GM21360 (cell line): Measurements from ENCODE around the gene CENPX.

Experiments used
- ATAC-seq: cut with Tn5 transposase; IDR thresholded peaks from one replicate; pipeline ENCODE4 v1.9.1; 2021; ENCODE audit warnings: mild to moderate bottlenecking, moderate library complexity; ENCODE audit not compliant: unreplicated experiment

CENPX gene

GRCh38 chr17:82022310-82022980 lies at the start of gene CENPX:
Gene CENPX (minus strand): TSS chr17:82022878. CDS start chr17:82022861, 17 bp downstream.
- no peak for ATAC-seq

GRCh38 chr17:82070611-82071010 lies 47.9 kb upstream of the CENPX start:
- ATAC-seq: no peak

- ATAC-seq: peak; percentile 75
These were observed 43.1 kb upstream of the CENPX start, which contains the start of gene DUS1L for GRCh38 chr17:82065638-82066303. Gene DUS1L (minus strand): TSS chr17:82065804. CDS start chr17:82065059, 745 bp downstream.

- peak; percentile 38 for ATAC-seq
These were observed 42.5 kb upstream of the CENPX start for GRCh38 chr17:82065193-82065637.

GRCh38 chr17:82064433-82065192 lies 41.9 kb upstream of the CENPX start:
- ATAC-seq: no peak

GRCh38 chr17:82063424-82064415 lies 41.0 kb upstream of the CENPX start:
- no peak for ATAC-seq

GRCh38 chr17:82062984-82063368 lies 40.3 kb upstream of the CENPX start:
- no peak for ATAC-seq

- no peak for ATAC-seq
These were observed 39.7 kb upstream of the CENPX start for GRCh38 chr17:82062076-82062983.

GRCh38 chr17:82061047-82061925 lies 38.6 kb upstream of the CENPX start:
- ATAC-seq: no peak

- ATAC-seq: no peak
These were observed 37.9 kb upstream of the CENPX start for GRCh38 chr17:82060614-82061013.

GRCh38 chr17:82060001-82060380 lies 37.3 kb upstream of the CENPX start:
- ATAC-seq: no peak

- no peak for ATAC-seq
These were observed 36.8 kb upstream of the CENPX start for GRCh38 chr17:82059272-82060000.

- no peak for ATAC-seq
These were observed 36.2 kb upstream of the CENPX start for GRCh38 chr17:82058855-82059249.

GRCh38 chr17:82058230-82058854 lies 35.7 kb upstream of the CENPX start:
- no peak for ATAC-seq

- ATAC-seq: no peak
These were observed 34.3 kb upstream of the CENPX start for GRCh38 chr17:82056729-82057621.

GRCh38 chr17:82055965-82056728 lies 33.5 kb upstream of the CENPX start:
- ATAC-seq: no peak
